ENCODE results near the gene AFMID.

AFMID gene

DNA sequence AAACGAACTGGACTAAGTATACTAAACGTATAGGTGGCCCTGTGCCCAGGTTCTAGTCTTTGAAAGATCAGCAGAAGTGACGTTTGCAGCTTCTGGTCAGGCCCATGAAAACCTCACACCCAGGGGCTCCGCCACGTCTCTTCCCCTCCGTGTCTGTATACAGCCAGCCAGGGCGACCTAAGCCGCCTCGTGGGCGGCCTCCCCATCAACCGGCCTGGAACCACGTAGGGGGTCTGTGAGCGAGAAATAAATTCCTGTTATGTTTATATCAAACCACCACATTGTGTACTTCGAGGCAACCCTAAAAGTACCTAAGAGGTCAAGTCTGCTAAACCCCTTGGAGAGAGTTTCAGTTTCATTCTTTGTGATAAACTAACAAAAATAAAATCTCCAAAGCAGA, 7.1 kb upstream of the AFMID start:
- DNase-seq (ENCODE audit: low spot score): no peak

DNA sequence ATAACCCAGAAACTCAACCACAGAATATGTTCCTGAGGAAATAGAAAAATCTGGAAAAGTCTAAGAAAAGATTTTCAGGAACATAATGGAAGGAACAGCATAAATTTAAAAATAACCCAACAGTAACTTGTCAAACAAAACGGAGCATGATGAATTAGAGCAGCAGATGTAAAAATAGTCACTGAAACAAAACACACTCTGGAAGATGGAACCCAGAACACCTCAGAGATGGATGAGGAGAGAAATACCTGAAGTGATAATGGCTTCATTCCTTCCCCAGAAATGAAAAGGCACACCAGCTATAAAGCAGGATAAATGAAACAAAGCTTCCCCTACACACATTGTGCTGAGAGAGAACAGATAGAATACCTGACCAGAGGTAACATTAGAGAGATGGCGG, 6.7 kb upstream of the AFMID start:
- DNase-seq (ENCODE audit: low spot score): no peak

DNA sequence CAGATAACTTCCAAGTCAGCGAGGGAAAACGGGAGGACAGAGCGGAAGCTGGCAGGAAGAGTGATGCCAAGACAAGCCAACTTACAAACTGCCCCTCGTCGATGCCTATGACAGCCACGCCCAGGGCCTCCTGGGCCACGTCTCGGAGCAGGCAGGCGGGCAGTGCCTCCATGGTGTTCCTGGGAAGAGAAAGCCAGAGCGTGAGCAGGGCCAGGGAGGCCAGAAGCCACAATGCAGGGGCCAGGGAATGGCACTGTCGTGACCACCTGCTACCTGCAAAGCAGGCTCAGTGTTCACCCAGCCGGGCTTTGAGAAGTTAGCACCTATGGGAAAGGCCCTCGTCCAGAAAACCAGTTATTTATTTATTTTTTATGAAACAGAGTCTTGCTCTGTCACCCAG, 4.7 kb upstream of the AFMID start:
- DNase-seq (ENCODE audit: low spot score): no peak

DNA sequence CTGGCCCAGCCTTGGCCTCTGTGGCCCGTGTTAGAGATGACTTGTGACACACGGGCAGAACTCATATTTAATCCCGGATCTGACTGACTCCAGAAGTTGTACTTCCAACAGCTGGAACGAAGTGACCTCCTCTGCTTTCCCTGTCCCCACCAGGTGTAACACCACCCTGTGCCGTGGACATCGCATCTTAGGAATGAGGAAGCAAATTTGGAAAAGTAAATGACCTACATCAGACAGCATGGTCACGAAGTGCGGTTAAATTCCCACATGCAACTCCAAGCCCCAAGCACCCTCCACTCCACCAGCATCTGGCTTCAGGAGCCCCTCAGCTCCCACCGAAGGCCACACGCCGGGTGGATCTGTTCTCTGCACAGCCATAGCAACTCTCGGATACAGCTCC, 3.2 kb upstream of the AFMID start:
- no peak for DNase-seq (ENCODE audit: low spot score)

DNA sequence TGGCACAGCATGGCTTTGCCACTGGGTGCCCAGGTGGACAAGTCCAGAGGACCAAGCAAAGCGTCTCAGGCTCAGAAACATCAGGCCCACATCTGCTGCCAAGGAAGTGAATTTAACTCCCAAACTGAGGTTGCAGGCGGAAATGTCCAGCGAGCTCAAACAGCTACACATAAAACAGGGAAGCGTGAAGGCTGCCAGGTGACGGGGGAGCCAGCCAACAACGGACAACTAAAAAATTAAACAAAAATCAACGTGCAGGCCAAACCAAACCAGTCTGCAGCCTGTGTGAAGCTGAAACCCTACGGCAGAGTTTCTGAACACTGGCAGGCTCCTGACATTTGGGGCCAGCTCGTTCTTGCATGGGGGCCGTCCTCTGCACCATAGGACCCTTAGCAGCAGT, 2.8 kb upstream of the AFMID start:
- no peak for DNase-seq (ENCODE audit: low spot score)

DNA sequence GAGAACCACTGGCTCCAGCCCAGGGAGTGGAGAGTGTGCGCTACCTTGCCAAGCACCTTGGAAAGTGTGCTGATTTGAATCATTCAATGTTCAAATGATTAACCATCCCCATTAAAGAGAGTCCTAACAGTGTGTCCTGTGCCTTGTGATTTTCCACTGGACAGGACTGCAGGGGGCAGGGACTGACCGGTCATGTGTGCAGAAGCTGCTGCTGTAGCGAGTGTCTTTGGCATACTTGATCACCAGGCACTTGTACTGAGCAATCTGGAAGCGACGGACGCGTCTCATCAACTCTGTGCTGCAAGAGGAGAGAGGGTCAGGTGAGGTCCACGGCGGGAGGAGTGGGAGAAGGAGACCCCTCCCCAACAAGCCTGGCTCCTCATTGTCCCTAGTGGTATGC, 2.3 kb upstream of the AFMID start:
- DNase-seq (ENCODE audit: low spot score): no peak

DNA sequence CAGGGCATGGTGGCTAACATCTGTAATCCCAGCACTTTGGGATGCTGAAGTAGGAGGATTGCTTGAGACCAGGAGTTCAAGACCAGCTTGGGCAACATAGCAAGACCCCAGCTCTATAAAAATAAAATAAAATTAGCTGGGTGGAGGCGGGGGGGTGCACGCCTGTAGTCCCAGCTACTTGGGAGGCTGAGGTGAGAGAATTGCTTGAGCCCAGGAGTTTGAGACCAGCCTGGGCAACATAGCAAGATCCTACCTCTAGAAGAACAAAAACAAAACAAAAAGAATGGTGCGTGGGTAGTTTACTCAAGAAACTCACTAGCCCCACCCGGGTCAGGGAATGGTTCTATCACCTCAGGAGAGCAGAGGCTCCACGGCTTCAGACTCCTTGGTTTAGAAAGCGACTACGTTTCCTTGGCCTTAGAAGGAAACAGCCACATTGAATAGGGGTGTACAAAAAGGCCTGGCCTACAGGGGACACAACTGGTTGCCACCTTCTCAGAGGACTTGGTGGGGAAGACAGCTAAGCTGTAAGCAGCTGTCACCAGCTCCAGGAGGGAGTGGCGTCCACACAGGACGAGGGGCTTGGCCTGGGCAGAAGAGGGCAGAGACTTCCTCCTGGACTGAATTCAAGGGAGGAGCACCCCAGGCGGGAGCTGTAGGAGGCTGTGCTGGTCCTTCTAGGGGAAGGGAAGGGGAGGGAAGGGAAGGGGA, 1.0 kb upstream of the AFMID start:
- no peak for DNase-seq (ENCODE audit: low spot score)

DNA sequence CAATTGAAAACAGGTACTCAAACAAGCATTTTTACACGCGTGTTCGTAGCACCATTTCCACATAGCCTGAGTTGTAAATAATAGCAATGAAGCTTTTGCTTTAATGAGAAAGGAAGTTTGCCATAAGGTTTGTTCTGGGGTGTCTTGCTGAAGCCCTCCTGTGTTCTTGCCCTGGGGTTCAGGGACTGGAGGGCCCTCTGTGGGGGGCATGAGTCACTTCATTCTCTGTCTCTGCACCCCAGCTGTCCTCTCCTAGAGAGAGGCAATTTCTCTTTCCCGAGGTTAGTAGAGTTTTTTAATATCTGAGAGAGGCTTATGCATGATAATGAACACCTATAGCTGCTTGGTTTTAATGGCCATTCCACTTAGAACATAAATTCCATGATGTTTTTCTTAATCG, 9.6 kb downstream of the AFMID start:
- DNase-seq (ENCODE audit: low spot score): no peak

DNA sequence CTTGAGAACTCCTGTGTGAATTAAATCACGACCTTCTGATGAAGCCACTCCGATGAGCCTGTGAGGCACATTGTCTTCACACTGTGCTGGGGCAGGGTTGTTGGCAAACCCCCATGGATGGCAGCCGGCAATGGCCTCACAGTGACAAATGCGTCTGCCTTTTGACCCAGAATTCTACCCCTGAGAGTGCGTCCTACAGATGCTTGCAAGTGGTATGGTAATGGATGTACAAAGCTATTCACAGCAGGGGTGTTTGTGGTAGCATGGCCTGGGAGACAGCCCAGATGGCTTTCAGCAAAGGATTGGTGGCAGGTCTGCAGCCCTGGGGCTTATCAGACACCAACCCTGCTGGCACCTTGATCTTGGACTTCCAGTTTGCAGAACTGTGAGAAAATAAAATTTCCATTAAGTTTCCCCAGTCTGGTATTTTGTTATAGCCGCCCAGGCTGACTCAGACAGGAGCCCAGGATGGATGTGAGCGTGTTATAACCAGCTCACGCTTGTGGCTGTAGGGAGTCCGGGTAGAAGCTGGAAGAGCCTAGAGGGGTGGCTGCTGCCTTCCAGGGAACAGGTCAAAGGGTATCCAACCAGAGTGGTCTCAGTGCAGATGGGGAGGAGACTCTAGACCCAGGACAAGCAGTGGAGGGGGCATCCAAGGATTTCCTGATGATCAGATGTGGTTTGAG, 10.1 kb downstream of the AFMID start:
- DNase-seq (ENCODE audit: low spot score): no peak

DNA sequence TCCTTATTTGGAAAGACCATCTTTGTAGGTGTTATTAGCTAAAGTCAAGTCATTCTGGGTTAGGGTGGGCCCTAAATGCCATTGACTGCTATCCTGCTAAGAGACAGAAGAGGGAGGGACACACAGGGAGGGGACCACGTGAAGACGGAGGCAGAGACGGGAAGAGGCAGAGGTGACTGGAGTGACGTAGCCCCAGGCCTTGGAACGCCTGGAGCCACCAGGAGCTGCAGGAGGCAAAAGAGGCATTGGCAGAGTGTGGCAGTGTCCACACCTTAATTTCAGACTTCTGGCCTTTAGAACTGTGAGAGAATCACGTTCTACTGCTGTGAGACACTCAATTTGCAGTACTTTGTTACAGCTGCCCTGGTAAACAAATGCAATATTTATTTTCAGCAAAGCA, 13.3 kb downstream of the AFMID start:
- DNase-seq (ENCODE audit: low spot score): no peak

DNA sequence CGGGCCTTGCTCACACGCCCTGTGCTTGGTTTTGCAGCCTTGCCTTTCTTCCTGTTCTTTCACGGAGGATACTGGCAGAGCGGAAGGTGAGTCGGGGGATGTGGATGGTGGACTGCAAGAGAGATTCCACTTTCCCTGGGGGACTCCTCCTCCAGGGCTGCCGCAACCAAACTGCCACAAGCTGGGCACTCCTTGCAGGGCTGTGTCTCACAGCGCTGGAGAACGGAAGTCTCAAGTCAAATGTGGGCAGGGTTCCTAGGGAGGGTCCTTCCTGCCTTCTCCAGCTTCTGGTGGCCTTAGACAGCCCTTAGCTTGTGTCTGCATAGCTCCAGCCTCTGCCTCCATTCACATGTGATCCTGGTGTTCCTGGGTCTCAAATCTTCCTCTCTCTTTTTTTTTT, 15.5 kb downstream of the AFMID start:
- no peak for DNase-seq (ENCODE audit: low spot score)

DNA sequence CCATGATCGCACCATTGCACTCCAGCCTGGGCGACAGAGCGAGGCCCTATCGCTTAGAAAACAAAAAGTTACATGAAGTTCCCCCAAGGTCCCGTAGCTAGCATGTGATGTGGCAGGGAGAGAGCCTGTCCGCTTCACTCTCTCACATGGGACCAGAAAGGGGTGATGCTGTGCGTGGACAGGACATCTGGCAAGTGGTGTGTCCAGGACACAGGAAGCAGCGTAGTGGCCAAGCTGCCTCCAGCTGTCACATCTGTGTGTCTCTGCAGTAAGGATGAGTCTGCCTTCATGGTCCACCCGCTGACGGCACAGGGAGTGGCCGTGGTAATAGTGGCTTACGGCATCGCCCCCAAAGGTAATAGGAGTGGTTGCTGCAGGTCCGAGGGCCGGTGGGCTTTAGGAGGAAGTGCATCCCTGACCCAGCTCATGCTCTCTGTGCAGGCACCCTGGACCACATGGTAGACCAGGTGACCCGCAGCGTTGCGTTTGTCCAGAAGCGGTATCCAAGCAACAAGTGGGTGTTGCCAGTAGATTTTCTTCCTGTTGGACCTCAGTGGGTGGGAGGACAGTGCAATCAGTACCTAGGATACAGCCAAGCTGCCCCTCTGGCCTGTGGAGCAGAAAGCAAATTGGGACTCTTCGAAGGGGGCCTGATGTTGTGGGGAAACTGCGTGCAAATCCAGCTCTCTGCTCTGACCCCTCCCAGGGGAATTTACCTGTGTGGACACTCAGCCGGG, 17.4 kb downstream of the AFMID start:
- no peak for DNase-seq (ENCODE audit: low spot score)

DNA sequence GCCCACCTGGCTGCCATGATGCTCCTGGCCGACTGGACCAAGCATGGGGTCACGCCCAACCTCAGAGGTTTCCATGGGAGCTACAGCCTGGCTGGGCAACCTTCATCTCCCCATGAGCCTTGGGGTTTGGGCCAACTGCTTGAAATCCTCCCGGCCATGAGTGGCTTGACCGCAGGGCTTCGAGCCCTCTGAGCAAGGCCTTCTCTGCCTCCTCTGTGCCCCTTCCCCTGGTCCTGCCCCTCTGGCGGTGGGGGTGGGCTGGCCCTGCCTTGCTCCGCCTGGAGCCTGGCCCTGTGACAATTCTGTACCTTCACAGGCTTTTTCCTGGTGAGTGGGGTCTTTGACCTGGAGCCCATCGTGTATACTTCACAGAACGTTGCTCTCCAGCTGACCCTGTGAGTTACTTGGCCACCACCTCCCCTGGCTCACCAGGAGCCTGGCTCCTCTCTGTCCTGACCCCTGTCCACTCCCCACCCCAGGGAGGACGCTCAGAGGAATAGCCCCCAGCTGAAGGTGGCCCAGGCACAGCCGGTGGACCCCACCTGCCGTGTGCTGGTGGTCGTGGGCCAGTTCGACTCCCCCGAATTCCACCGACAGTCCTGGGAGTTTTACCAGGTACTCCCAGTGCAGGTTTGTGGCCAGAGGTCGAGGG, 18.1 kb downstream of the AFMID start:
- DNase-seq (ENCODE audit: low spot score): no peak

DNA sequence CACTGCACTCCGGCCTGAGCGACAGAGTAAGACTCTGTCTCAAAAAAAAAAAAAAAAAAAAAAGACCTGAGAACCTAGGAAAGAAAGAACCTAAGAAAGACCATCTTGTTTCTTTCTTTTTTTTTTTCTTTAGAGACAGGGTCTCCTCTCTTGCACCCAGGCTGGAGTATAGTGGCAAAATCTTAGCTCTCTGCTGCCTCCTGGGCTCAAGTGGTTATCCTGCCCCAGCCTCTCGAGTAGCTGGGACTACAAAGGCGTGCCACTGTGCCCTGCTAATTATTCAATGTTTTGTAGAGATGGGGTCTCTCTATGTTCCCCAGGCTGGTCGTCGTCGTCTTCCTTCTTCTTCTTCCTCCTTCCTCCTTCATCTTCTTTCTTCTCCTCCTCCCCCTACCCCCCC, 19.1 kb downstream of the AFMID start:
- DNase-seq (ENCODE audit: low spot score): no peak

DNA sequence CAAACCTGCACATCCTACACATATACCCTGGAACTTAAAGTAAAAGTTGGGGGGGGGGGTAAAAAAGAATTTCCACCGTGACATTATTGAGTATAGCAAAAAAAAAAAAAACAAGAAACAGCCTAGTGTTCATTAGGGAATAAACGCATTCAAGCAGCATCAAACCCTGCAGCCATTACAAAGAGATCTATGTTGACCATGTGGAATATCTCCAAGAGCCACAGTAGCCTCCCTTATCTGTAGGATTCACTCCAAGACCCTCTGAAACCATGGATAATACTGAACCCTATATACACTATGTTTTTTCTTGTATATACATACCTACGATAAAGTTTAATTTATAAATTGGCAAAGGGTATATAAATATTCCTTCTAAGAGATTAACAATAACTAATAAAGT, 21.3 kb downstream of the AFMID start:
- no peak for DNase-seq (ENCODE audit: low spot score)

DNA sequence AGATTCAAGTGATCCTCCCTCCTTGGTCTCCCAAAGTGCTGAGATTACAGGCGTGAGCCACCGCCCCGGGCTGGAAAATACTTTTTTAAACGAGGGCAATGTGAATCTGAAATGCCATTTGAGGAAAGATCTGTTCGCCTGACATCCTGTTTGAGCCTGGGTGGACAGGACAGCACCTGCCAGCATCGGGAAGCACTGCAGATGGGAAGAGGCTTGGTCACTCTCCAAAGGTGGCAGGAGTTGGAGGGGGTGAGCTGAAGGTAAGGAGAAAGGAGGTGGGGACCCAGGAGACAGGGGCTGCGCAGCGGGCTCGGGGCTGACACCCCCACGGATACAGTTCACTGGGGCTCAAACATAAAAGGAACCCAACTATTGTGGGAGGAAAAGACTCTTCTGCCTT, 22.9 kb downstream of the AFMID start:
- DNase-seq (ENCODE audit: low spot score): no peak

DNA sequence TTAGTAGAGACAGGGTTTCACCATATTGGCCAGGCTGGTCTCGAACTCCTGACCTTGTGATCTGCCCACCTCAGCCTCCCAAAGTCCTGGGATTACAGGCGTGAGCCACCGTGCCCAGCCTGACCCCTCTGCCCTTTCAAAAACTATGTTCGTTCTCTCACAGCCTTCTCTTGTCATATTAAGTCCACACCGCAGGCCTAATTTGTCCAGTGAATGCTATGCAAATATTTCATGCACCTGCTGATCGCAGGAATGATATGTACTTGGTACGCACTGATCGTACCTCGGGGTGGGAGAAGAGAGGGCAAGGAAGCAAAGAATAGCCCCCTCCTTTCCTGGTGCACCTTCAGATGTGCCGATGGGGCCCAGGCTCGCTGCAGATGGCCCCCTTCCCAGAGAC, 23.9 kb downstream of the AFMID start:
- DNase-seq (ENCODE audit: low spot score): no peak

DNA sequence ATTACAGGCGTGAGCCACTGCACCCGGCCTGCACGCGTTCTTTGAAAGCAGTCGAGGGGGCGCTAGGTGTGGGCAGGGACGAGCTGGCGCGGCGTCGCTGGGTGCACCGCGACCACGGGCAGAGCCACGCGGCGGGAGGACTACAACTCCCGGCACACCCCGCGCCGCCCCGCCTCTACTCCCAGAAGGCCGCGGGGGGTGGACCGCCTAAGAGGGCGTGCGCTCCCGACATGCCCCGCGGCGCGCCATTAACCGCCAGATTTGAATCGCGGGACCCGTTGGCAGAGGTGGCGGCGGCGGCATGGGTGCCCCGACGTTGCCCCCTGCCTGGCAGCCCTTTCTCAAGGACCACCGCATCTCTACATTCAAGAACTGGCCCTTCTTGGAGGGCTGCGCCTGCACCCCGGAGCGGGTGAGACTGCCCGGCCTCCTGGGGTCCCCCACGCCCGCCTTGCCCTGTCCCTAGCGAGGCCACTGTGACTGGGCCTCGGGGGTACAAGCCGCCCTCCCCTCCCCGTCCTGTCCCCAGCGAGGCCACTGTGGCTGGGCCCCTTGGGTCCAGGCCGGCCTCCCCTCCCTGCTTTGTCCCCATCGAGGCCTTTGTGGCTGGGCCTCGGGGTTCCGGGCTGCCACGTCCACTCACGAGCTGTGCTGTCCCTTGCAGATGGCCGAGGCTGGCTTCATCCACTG, 27.0 kb downstream of the AFMID start, which contains the start of gene BIRC5:
Gene BIRC5 (plus strand): TSS at position 238 of the 690 bp plus-strand sequence. CDS start 64 bp downstream, at position 302.
- peak; percentile 87 for DNase-seq (ENCODE audit: low spot score)

DNA sequence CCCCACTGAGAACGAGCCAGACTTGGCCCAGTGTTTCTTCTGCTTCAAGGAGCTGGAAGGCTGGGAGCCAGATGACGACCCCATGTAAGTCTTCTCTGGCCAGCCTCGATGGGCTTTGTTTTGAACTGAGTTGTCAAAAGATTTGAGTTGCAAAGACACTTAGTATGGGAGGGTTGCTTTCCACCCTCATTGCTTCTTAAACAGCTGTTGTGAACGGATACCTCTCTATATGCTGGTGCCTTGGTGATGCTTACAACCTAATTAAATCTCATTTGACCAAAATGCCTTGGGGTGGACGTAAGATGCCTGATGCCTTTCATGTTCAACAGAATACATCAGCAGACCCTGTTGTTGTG, 27.5 kb downstream of the AFMID start:
- DNase-seq (ENCODE audit: low spot score): no peak

DNA sequence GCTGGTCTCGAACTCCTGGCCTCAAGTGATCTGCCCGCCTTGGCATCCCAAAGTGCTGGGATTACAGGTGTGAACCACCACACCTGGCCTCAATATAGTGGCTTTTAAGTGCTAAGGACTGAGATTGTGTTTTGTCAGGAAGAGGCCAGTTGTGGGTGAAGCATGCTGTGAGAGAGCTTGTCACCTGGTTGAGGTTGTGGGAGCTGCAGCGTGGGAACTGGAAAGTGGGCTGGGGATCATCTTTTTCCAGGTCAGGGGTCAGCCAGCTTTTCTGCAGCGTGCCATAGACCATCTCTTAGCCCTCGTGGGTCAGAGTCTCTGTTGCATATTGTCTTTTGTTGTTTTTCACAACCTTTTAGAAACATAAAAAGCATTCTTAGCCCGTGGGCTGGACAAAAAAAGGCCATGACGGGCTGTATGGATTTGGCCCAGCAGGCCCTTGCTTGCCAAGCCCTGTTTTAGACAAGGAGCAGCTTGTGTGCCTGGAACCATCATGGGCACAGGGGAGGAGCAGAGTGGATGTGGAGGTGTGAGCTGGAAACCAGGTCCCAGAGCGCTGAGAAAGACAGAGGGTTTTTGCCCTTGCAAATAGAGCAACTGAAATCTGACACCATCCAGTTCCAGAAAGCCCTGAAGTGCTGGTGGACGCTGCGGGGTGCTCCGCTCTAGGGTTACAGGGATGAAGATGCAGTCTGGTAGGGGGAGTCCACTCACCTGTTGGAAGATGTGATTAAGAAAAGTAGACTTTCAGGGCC, 32.4 kb downstream of the AFMID start:
- DNase-seq (ENCODE audit: low spot score): no peak

DNA sequence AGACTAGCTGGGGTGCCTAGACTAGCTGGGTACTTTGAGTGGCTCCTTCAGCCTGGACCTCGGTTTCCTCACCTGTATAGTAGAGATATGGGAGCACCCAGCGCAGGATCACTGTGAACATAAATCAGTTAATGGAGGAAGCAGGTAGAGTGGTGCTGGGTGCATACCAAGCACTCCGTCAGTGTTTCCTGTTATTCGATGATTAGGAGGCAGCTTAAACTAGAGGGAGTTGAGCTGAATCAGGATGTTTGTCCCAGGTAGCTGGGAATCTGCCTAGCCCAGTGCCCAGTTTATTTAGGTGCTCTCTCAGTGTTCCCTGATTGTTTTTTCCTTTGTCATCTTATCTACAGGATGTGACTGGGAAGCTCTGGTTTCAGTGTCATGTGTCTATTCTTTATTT, 35.9 kb downstream of the AFMID start:
- no peak for DNase-seq (ENCODE audit: low spot score)

DNA sequence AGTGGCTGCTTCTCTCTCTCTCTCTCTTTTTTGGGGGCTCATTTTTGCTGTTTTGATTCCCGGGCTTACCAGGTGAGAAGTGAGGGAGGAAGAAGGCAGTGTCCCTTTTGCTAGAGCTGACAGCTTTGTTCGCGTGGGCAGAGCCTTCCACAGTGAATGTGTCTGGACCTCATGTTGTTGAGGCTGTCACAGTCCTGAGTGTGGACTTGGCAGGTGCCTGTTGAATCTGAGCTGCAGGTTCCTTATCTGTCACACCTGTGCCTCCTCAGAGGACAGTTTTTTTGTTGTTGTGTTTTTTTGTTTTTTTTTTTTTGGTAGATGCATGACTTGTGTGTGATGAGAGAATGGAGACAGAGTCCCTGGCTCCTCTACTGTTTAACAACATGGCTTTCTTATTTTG, 36.6 kb downstream of the AFMID start:
- DNase-seq (ENCODE audit: low spot score): no peak
